ENCODE measurements around the gene APOC3.

GRCh38 chr11:116868066-116868465 lies 38.4 kb downstream of the APOC3 start:
- no peak for TF ChIP-seq CTCF (IDR thresholded peaks at IDR 0.05)
- no peak for TF ChIP-seq POLR2A (IDR thresholded peaks at IDR 0.05)
- no peak for TF ChIP-seq EP300 (IDR thresholded peaks at IDR 0.05)
- TF ChIP-seq POLR2AphosphoS5 (IDR thresholded peaks at IDR 0.05): no peak
